HG03175 (cell line): ENCODE data around the gene SPATC1L.

ENCODE experiments used
- ATAC-seq: cut with Tn5 transposase; IDR thresholded peaks from one replicate; pipeline ENCODE4 v1.9.1; 2021; ENCODE audit warnings: mild to moderate bottlenecking, moderate library complexity; ENCODE audit not compliant: unreplicated experiment

The SPATC1L gene

DNA sequence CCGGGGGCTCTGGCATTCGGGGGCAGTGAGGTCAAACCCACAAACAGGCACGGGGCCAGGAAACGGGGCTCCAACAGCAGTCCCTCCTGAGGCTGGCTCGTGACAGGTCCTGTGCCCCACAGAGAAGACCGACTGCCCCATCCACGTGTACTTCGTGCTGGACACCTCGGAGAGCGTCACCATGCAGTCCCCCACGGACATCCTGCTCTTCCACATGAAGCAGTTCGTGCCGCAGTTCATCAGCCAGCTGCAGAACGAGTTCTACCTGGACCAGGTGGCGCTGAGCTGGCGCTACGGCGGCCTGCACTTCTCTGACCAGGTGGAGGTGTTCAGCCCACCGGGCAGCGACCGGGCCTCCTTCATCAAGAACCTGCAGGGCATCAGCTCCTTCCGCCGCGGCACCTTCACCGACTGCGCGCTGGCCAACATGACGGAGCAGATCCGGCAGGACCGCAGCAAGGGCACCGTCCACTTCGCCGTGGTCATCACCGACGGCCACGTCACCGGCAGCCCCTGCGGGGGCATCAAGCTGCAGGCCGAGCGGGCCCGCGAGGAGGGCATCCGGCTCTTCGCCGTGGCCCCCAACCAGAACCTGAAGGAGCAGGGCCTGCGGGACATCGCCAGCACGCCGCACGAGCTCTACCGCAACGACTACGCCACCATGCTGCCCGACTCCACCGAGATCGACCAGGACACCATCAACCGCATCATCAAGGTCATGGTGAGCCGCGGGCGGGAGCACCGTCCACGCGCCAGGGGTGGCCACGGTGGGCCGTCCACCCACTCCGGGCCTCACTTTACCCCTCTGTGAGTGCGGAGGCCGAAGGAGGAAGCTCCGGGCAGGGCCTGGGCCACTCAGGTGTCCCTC is 72.2 kb downstream of the SPATC1L start:
- ATAC-seq: no peak

DNA sequence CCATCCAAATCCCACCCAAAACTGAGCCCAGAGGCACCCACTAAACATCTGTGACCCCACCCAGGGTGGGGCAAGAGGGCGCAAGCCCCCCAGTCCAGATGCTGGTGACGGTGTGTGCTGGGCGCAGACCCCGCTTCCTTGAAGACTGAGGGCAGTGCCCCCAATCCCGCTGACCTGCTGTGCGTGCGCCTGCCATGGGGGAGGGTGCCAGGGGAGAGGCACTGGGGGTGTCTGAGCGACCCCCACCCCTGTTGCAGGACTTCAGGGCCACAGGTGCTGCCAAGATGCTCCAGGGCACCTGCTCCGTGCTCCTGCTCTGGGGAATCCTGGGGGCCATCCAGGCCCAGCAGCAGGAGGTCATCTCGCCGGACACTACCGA is 73.1 kb downstream of the SPATC1L start:
- no peak for ATAC-seq
